Testis (tissue), 3 donors: ENCODE results near the gene LILRA5. TPM values are rescaled to one million over a fixed set of nuclear protein-coding genes. Genes with fewer than 3 reads are reported as not detected.

Experiments used
- DNase-seq: peaks from one replicate; pipeline ENCODE4 v3.0.0-alpha.2; 2019
- H3K27ac ChIP-seq, 2 donors: fragments of 200-600 bp; sonication (generic); one replicate each; pipeline ENCODE4 v1.5.1; 2019
- H3K27me3 ChIP-seq: fragments of 200-600 bp; sonication (generic); one replicate; pipeline ENCODE4 v1.5.1; 2019
- H3K36me3 ChIP-seq: fragments of 200-600 bp; sonication (generic); one replicate; pipeline ENCODE4 v1.5.1; 2017; ENCODE audit warnings: low read depth; ENCODE audit errors: missing control alignments
- H3K4me1 ChIP-seq: fragments of 200-600 bp; sonication (generic); one replicate; pipeline ENCODE4 v1.5.1; 2019
- H3K4me3 ChIP-seq, 2 donors: fragments of 200-600 bp; sonication (generic); one replicate each; pipeline ENCODE4 v1.5.1; 2017 to 2019
- H3K9me3 ChIP-seq: fragments of 200-600 bp; sonication (generic); one replicate; pipeline ENCODE4 v1.5.1; 2017
- CTCF ChIP-seq, 3 experiments: fragments of 450-650 bp in 2 of 3; fragments of 200-600 bp in 1 of 3; sonication (generic) in 1 of 3; IDR thresholded peaks; one replicate each; pipeline ENCODE4 v1.5.1; 2016 to 2019; ENCODE audit warnings: antibody characterized with exemption in 3 of 3, mild to moderate bottlenecking in 2 of 3, moderate library complexity in 1 of 3
- POLR2A ChIP-seq: fragments of 450-650 bp; IDR thresholded peaks from one replicate; pipeline ENCODE4 v1.6.1; 2017; ENCODE audit warnings: antibody characterized with exemption, mild to moderate bottlenecking, moderate library complexity
- WGBS, 2 donors: methylation state at CpG; one replicate each; pipeline ENCODE4 v1.1.5; 2018; 5-methylcytosine and 5-hydroxymethylcytosine counted together
- intact Hi-C: fragments of 100-400 bp; cut with DNase I; formaldehyde crosslinking; loops from one replicate; pipeline ENCODE4 v1.15.1; 2023; ENCODE audit warnings: low total_unique reads
- polyA plus RNA-seq: library from polyadenylated mRNA; stranded (reverse); fragments of 350-450 nt; fragmentation: Illumina TruSeq; extraction: RNeasy Lipid Tissue Mini Kit (QIAGEN cat#74804); gene quantifications from one replicate; pipeline ENCODE4 v1.2.3, GENCODE V29; 2014; ENCODE audit warnings: low read depth, low replicate concordance; ENCODE audit not compliant: insufficient read depth
- total RNA-seq, 2 donors: library from RNA; depleted of rRNA; stranded (reverse); fragments of >200 nt; gene quantifications; one replicate each; pipeline ENCODE4 v1.2.3, GENCODE V29; 2016

Gene LILRA5
- total and polyA plus RNA-seq, 3 donors from 2014 or later, result 1.1 to 1.4 (median 1.2) TPM

GRCh38 chr19:54345938-54346386 lies 33.0 kb upstream of the LILRA5 start:
- WGBS, 2 donors, result 74 to 79% methylated on average over 5 to 6 of the region's 6 CpGs
- intact Hi-C loops, result no loop called here
- Histone ChIP-seq H3K4me3 (no peak overlapping the region), H3K27ac (no peak overlapping the region), H3K4me1 (no peaks in the 10 kb centered on the region), H3K36me3 (no peaks in the 10 kb centered on the region), H3K27me3 (no peaks in the 10 kb centered on the region), H3K9me3 (no peaks in the 10 kb centered on the region)
- DNase-seq, result no peak
- TF ChIP-seq POLR2A (no peak), CTCF (IDR thresholded peaks at IDR 0.05) (no peak)

DNA sequence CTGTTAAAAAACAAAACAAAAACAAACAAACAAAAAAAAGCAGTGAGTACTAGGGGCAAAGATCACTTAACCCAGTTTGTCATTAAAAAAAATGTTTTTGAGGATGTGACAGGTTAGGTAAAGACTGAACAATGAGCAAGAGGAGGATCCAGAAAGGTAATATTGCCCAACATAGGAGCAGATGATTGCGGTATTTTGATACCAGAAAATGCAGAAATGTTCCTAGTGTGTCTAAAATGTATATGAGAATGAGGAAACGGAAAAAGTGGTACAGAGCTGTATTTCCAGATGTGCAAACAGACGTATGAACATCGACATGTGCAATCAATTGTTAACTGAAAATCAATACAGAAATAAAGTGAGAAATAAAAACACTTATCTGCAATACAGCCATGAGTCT lies 30.9 kb upstream of the LILRA5 start:
- Histone ChIP-seq H3K4me3 (no peak overlapping the region), H3K4me1 (no peaks in the 10 kb centered on the region), H3K27me3 (no peaks in the 10 kb centered on the region), H3K36me3 (no peaks in the 10 kb centered on the region), H3K27ac (no peak overlapping the region), H3K9me3 (no peaks in the 10 kb centered on the region)
- WGBS, 2 donors, result 79 to 84% methylated on average over 4 of the region's 4 CpGs
- TF ChIP-seq CTCF (IDR thresholded peaks at IDR 0.05) (no peak), POLR2A (no peak)
- intact Hi-C loops, result no loop called here
- DNase-seq, result no peak

GRCh38 chr19:54341295-54341694 lies 28.3 kb upstream of the LILRA5 start:
- intact Hi-C loops, result no loop called here
- TF ChIP-seq POLR2A (no peak), CTCF (IDR thresholded peaks at IDR 0.05) (no peak)
- 55 to 74% methylated on average over 7 to 8 of the region's 8 CpGs for WGBS, 2 donors

DNA sequence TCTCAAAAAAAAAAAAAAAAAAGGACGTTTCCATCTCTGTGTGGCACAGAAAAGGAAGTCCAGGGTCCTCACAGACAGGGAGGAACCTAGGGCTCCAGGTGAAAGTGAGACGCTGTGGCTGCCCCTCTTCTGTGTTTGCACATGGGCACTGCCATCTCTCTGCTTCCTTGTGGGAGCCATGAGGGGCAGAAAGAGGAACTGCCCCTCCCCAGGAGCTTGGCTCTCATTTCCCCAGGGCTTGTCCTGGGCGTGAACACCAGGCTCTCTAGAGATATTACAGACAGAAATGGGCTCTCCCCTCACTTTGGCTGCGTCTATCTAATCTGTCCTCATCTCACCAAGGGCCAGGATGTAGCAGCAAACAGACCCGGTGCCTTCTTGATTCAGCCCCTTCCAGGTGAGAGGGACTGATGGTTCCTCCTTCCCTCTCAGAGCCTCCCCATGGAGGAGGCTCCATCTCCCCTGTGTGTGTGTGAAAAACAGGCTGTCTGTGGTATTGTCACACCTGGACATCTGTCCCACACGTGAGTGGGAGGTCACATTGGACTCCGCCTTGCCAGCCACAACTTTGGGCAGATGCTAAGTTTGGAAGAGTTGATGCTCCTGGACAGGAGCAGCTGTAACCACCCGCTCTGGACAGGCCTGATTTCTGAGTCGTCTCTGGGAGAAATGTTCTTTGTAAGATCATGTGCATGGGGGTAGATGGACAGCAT lies 26.8 kb upstream of the LILRA5 start:
- no peak for DNase-seq
- no peaks in the 10 kb centered on the region for H3K9me3 ChIP-seq
- no peak for TF ChIP-seq POLR2A
- TF ChIP-seq CTCF (IDR thresholded peaks at IDR 0.05), result no peak
- 63 to 69% methylated on average over 9 of the region's 9 CpGs for WGBS, 2 donors
- no peak overlapping the region for H3K27ac ChIP-seq
- no peaks in the 10 kb centered on the region for H3K36me3 ChIP-seq
- no peaks in the 10 kb centered on the region for H3K4me1 ChIP-seq
- no peak overlapping the region for H3K4me3 ChIP-seq
- H3K27me3 ChIP-seq, result no peaks in the 10 kb centered on the region
- intact Hi-C loops, result no loop called here

More at GRCh38 chr19:54341295-54341694, 28.3 kb upstream of the LILRA5 start:
- Histone ChIP-seq H3K4me3 (no peak overlapping the region), H3K36me3 (no peaks in the 10 kb centered on the region), H3K27ac (no peak overlapping the region), H3K27me3 (no peaks in the 10 kb centered on the region), H3K9me3 (no peaks in the 10 kb centered on the region), H3K4me1 (no peaks in the 10 kb centered on the region)
- no peak for DNase-seq

GRCh38 chr19:54338521-54338920 lies 25.6 kb upstream of the LILRA5 start:
- H3K9me3 ChIP-seq, result no peaks in the 10 kb centered on the region
- H3K36me3 ChIP-seq, result no peaks in the 10 kb centered on the region
- no peaks in the 10 kb centered on the region for H3K4me1 ChIP-seq
- no peaks in the 10 kb centered on the region for H3K27me3 ChIP-seq
- no peak for TF ChIP-seq CTCF (IDR thresholded peaks at IDR 0.05)
- TF ChIP-seq POLR2A, result no peak
- intact Hi-C loops, result no loop called here
- DNase-seq, result no peak
- WGBS, 2 donors, result 86 to 89% methylated on average over 6 of the region's 6 CpGs
- no peak overlapping the region for H3K4me3 ChIP-seq
- H3K27ac ChIP-seq, result no peak overlapping the region
